Upper lobe of left lung (tissue), 6 donors: ENCODE measurements around the gene MOV10L1. TPM values are rescaled to one million over a fixed set of nuclear protein-coding genes. Genes with fewer than 3 reads are reported as not detected.

ENCODE experiments used
- ATAC-seq, 2 donors: fragments of 200-7000 bp; cut with Tn5 transposase; one replicate each; pipeline ENCODE4 v1.9.1; 2022; ENCODE audit warnings: mild to moderate bottlenecking in 2 of 2, moderate library complexity in 2 of 2; ENCODE audit not compliant: low FRiP score in 2 of 2
- DNase-seq, 2 donors: peaks; one replicate each; pipeline ENCODE4 v3.0.0-alpha.2; 2019 to 2020
- H3K27ac ChIP-seq, 4 donors: fragments of 200-600 bp; sonication (generic); one replicate each; pipeline ENCODE4 v1.5.1; 2016 to 2019
- H3K27me3 ChIP-seq, 4 donors: fragments of 200-600 bp; sonication (generic); one replicate each; pipeline ENCODE4 v1.5.1; 2017 to 2019
- H3K36me3 ChIP-seq, 4 donors: fragments of 200-600 bp; sonication (generic); one replicate each; pipeline ENCODE4 v1.5.1; 2016 to 2019
- H3K4me1 ChIP-seq, 4 donors: fragments of 200-600 bp; sonication (generic); one replicate each; pipeline ENCODE4 v1.5.1; 2018 to 2019
- H3K4me3 ChIP-seq, 4 donors: fragments of 200-600 bp; sonication (generic); one replicate each; pipeline ENCODE4 v1.5.1; 2017 to 2019; ENCODE audit warnings: mild to moderate bottlenecking in 2 of 4, moderate library complexity in 1 of 4
- H3K9me3 ChIP-seq, 4 donors: fragments of 200-600 bp; sonication (generic); one replicate each; pipeline ENCODE4 v1.5.1; 2018 to 2019
- CTCF ChIP-seq, 6 experiments: fragments of 450-650 bp in 4 of 6; fragments of 200-600 bp in 2 of 6; sonication (generic) in 2 of 6; IDR thresholded peaks; one replicate each; pipeline ENCODE4 v1.5.1; 2016 to 2019; ENCODE audit warnings: antibody characterized with exemption in 6 of 6
- EP300 ChIP-seq, 4 donors: sonication (generic); formaldehyde crosslinking; IDR thresholded peaks; one replicate each; pipeline ENCODE4 v1.5.1; 2017; ENCODE audit warnings: antibody characterized with exemption in 4 of 4, control low read depth in 2 of 4
- POLR2A ChIP-seq, 4 donors: fragments of 450-650 bp; IDR thresholded peaks; one replicate each; pipeline ENCODE4 v1.5.1; 2016 to 2017; ENCODE audit warnings: antibody characterized with exemption in 4 of 4, mild to moderate bottlenecking in 2 of 4
- POLR2AphosphoS5 ChIP-seq, 2 donors: sonication (generic); formaldehyde crosslinking; IDR thresholded peaks; one replicate each; pipeline ENCODE4 v1.5.1; 2017; ENCODE audit warnings: antibody characterized with exemption in 2 of 2
- WGBS, 2 donors: methylation state at CpG; one replicate each; pipeline ENCODE4 v1.1.5; 2017 to 2018; 5-methylcytosine and 5-hydroxymethylcytosine counted together
- total RNA-seq, 6 donors: library from RNA; depleted of rRNA in 4 of 6; stranded (reverse); fragments of >200 nt in 4 of 6; gene quantifications; one replicate each; pipeline versions ENCODE4 v1.1.0 to v1.2.1, GENCODE V29; 2016 to 2021
- donor health status: DM: no; HTN: no; CAD: no; lungs with moderate emphysema.
- donor health status: DM: no; HTN: yes; CAD: no; lungs with severe emphysema.

MOV10L1 gene
- total RNA-seq, 6 donors from 2014 or later, result 0.47 to 3.1 (median 1.8) TPM; not detected in 1

GRCh38 chr22:50157709-50158375 lies 68.0 kb downstream of the MOV10L1 start:
- ATAC-seq, result peak; percentile 56 to 89
- H3K9me3 ChIP-seq, result no peaks in the 10 kb centered on the region
- no peaks in the 10 kb centered on the region for H3K27me3 ChIP-seq
- TF ChIP-seq POLR2AphosphoS5 (IDR thresholded peaks at IDR 0.05) (peak in 1 of 2 donors; percentile 8), POLR2A (IDR thresholded peaks at IDR 0.05) (peak in 1 of 4 donors; percentile 24), EP300 (IDR thresholded peaks at IDR 0.05) (no peak)
- no peaks in the 10 kb centered on the region for H3K36me3 ChIP-seq
- WGBS, 2 donors, result 67 to 69% methylated on average over 15 to 21 of the region's 21 CpGs
- DNase-seq, result peak; percentile 80 to 84
- no peak overlapping the region for H3K27ac ChIP-seq
- no peak overlapping the region for H3K4me3 ChIP-seq
- no peaks in the 10 kb centered on the region for H3K4me1 ChIP-seq

- 78 to 87% methylated on average over 6 to 7 of the region's 7 CpGs for WGBS, 2 donors
- H3K27me3 ChIP-seq, result no peaks in the 10 kb centered on the region
Measured at GRCh38 chr22:50160947-50161346, 71.1 kb downstream of the MOV10L1 start.

GRCh38 chr22:50161508-50162390 lies 71.9 kb downstream of the MOV10L1 start:
- Histone ChIP-seq H3K4me1 (no peaks in the 10 kb centered on the region), H3K9me3 (no peaks in the 10 kb centered on the region), H3K27me3 (no peaks in the 10 kb centered on the region), H3K27ac (no peak overlapping the region), H3K36me3 (no peaks in the 10 kb centered on the region), H3K4me3 (no peak overlapping the region)
- WGBS, 2 donors, result 81 to 88% methylated on average over 12 to 22 of the region's 23 CpGs
- TF ChIP-seq CTCF (IDR thresholded peaks at IDR 0.05) (no peak), EP300 (IDR thresholded peaks at IDR 0.05) (no peak), POLR2AphosphoS5 (IDR thresholded peaks at IDR 0.05) (no peak)
- DNase-seq, result peak in 1 of 2 donors; percentile 51
- no peak for ATAC-seq

More at GRCh38 chr22:50160947-50161346, 71.1 kb downstream of the MOV10L1 start:
- no peak for DNase-seq
- H3K36me3 ChIP-seq, result no peaks in the 10 kb centered on the region
- H3K4me3 ChIP-seq, result no peak overlapping the region
- TF ChIP-seq POLR2AphosphoS5 (IDR thresholded peaks at IDR 0.05) (no peak), POLR2A (IDR thresholded peaks at IDR 0.05) (no peak), EP300 (IDR thresholded peaks at IDR 0.05) (no peak), CTCF (IDR thresholded peaks at IDR 0.05) (no peak)
- H3K9me3 ChIP-seq, result no peaks in the 10 kb centered on the region
- H3K27ac ChIP-seq, result no peak overlapping the region
- no peaks in the 10 kb centered on the region for H3K4me1 ChIP-seq
- ATAC-seq, result no peak

GRCh38 chr22:50162391-50162956 lies 72.7 kb downstream of the MOV10L1 start:
- 83 to 93% methylated on average over 8 to 10 of the region's 10 CpGs for WGBS, 2 donors
- DNase-seq, result peak in 1 of 2 donors; percentile 50
- no peaks in the 10 kb centered on the region for H3K36me3 ChIP-seq
- H3K4me3 ChIP-seq, result no peak overlapping the region
- H3K4me1 ChIP-seq, result no peaks in the 10 kb centered on the region
- H3K9me3 ChIP-seq, result no peaks in the 10 kb centered on the region
- ATAC-seq, result no peak
- H3K27ac ChIP-seq, result no peak overlapping the region
- TF ChIP-seq POLR2AphosphoS5 (IDR thresholded peaks at IDR 0.05) (no peak), EP300 (IDR thresholded peaks at IDR 0.05) (no peak), CTCF (IDR thresholded peaks at IDR 0.05) (no peak), POLR2A (IDR thresholded peaks at IDR 0.05) (no peak)
- H3K27me3 ChIP-seq, result no peaks in the 10 kb centered on the region
